NT2/D1 (cell line): ENCODE results near the gene FBXO15.

ENCODE experiments used
- DNase-seq: peaks from one replicate; pipeline ENCODE4 v3.0.0-alpha.2; 2011; ENCODE audit warnings: low read depth, low spot score
- H3K27me3 ChIP-seq: 2 replicates; pipeline ENCODE4 v1.6.0; 2011; ENCODE audit warnings: mild to moderate bottlenecking; ENCODE audit not compliant: insufficient read length, insufficient read depth
- H3K36me3 ChIP-seq: 2 replicates; pipeline ENCODE4 v1.6.1; 2011; ENCODE audit warnings: mild to moderate bottlenecking, low read length, mixed read lengths; ENCODE audit not compliant: insufficient read depth, insufficient read length
- H3K4me1 ChIP-seq: 2 replicates; pipeline ENCODE4 v1.5.1; 2011; ENCODE audit not compliant: insufficient read depth, insufficient read length
- H3K4me3 ChIP-seq: 2 replicates; pipeline ENCODE4 v1.5.1; 2011; ENCODE audit warnings: low read depth; ENCODE audit not compliant: insufficient read length
- H3K9ac ChIP-seq: 2 replicates; pipeline ENCODE4 v1.6.0; 2011; ENCODE audit warnings: low read depth; ENCODE audit not compliant: insufficient read length
- H3K9me3 ChIP-seq: 2 replicates; pipeline ENCODE4 v1.5.1; 2011; ENCODE audit warnings: mild to moderate bottlenecking, low read length; ENCODE audit not compliant: insufficient read depth
- SUZ12 ChIP-seq: IDR thresholded peaks from 2 replicates; pipeline ENCODE4 v1.6.1; 2011; ENCODE audit not compliant: insufficient read length, insufficient read depth; ENCODE audit errors: extremely low read depth
- YY1 ChIP-seq: IDR thresholded peaks from 2 replicates; pipeline ENCODE4 v1.6.1; 2011; ENCODE audit not compliant: insufficient read length, insufficient read depth
- ZNF274 ChIP-seq: IDR thresholded peaks from 2 replicates; pipeline ENCODE4 v1.6.1; 2011; ENCODE audit warnings: mild to moderate bottlenecking, low read depth, low read length

FBXO15 gene

GRCh38 chr18:74142252-74142651 lies 5.4 kb downstream of the FBXO15 start:
- no peak overlapping the region for H3K4me3 ChIP-seq
- H3K4me1 ChIP-seq, result no peaks in the 10 kb centered on the region
- TF ChIP-seq YY1 (no peak), ZNF274 (no peak), SUZ12 (no peak)
- H3K36me3 ChIP-seq, result no peaks in the 10 kb centered on the region
- no peak for DNase-seq
- no peaks in the 10 kb centered on the region for H3K27me3 ChIP-seq
- no peaks in the 10 kb centered on the region for H3K9me3 ChIP-seq
- H3K9ac ChIP-seq, result no peak overlapping the region

- Histone ChIP-seq H3K9me3 (no peaks in the 10 kb centered on the region), H3K27me3 (no peaks in the 10 kb centered on the region), H3K9ac (no peak overlapping the region), H3K4me1 (no peaks in the 10 kb centered on the region), H3K36me3 (no peaks in the 10 kb centered on the region), H3K4me3 (no peak overlapping the region)
- DNase-seq, result no peak
- TF ChIP-seq ZNF274, result no peak
- TF ChIP-seq YY1, result no peak
- TF ChIP-seq SUZ12, result no peak
Measured at GRCh38 chr18:74141667-74142066, 6.0 kb downstream of the FBXO15 start.

GRCh38 chr18:74140582-74140981 lies 7.1 kb downstream of the FBXO15 start:
- H3K9ac ChIP-seq, result no peak overlapping the region
- H3K4me3 ChIP-seq, result no peak overlapping the region
- no peaks in the 10 kb centered on the region for H3K36me3 ChIP-seq
- no peak for DNase-seq
- TF ChIP-seq ZNF274 (no peak), SUZ12 (no peak), YY1 (no peak)
- no peaks in the 10 kb centered on the region for H3K4me1 ChIP-seq
- H3K27me3 ChIP-seq, result no peaks in the 10 kb centered on the region
- H3K9me3 ChIP-seq, result no peaks in the 10 kb centered on the region

DNA sequence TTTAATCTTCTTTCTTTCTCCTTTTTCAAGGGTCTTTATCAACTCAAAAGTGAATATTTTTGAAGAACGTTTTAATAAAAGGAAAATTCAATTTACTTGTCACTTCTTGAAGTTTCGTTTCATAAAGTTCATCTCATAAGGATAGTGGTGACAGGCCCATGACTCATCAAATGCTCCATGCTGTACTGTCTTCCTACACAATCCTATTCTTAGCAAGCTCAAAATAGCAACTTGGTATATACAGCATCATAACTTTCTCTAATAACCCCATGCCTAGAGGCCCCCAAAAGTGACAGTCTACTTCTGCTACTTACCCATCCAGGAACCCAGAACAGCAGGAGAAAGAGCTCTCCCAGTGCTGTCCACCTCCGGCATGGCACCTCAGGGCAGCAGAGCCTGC lies 7.7 kb downstream of the FBXO15 start:
- no peak overlapping the region for H3K9ac ChIP-seq
- no peaks in the 10 kb centered on the region for H3K4me1 ChIP-seq
- DNase-seq, result no peak

GRCh38 chr18:74139411-74139810 lies 8.2 kb downstream of the FBXO15 start:
- Histone ChIP-seq H3K4me3 (no peak overlapping the region), H3K9ac (no peak overlapping the region), H3K4me1 (no peaks in the 10 kb centered on the region), H3K9me3 (no peaks in the 10 kb centered on the region), H3K27me3 (no peaks in the 10 kb centered on the region), H3K36me3 (no peaks in the 10 kb centered on the region)
- DNase-seq, result no peak
- TF ChIP-seq SUZ12 (no peak), YY1 (no peak), ZNF274 (no peak)

More for the DNA sequence above, 7.7 kb downstream of the FBXO15 start:
- Histone ChIP-seq H3K4me3 (no peak overlapping the region), H3K9me3 (no peaks in the 10 kb centered on the region), H3K36me3 (no peaks in the 10 kb centered on the region), H3K27me3 (no peaks in the 10 kb centered on the region)
- TF ChIP-seq YY1, result no peak
- TF ChIP-seq SUZ12, result no peak
- no peak for TF ChIP-seq ZNF274

DNA sequence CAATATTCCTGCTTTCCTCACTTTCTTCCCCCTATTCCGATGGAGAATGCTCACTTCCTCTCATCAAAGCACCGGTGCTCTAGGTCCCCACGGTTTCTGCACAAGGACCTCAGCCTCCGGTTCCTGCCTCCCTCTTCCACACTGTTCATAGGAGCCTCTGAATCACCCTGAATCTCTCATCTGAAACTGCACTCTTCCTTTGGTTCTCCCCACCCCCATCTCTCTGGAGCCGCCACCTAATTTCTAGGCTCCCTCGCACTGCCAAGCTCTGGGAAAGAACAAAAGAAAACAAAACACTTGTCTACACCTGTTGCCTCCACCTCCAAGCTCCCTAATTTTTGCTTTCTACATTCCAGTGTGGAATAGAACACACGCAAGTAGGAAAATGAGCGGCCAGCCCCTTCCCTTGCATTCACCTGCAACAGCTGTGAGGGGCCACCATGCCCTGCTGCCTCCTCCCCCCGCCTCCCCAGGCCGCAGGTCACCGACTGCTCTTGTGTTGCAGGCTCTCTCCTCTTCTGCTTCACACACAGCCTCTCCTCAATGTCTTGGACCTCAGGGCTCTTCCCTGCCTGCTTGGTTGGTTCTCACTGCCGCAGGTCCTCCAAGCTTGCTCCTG lies 9.6 kb downstream of the FBXO15 start:
- TF ChIP-seq ZNF274, result no peak
- no peak for TF ChIP-seq SUZ12
- TF ChIP-seq YY1, result no peak
- no peaks in the 10 kb centered on the region; the same call in 1 of the 2 replicates for H3K9me3 ChIP-seq
- DNase-seq, result no peak
- no peak overlapping the region for H3K9ac ChIP-seq
- no peak overlapping the region for H3K4me3 ChIP-seq
- no peaks in the 10 kb centered on the region for H3K4me1 ChIP-seq
- H3K36me3 ChIP-seq, result no peaks in the 10 kb centered on the region
- H3K27me3 ChIP-seq, result no peaks in the 10 kb centered on the region

DNA sequence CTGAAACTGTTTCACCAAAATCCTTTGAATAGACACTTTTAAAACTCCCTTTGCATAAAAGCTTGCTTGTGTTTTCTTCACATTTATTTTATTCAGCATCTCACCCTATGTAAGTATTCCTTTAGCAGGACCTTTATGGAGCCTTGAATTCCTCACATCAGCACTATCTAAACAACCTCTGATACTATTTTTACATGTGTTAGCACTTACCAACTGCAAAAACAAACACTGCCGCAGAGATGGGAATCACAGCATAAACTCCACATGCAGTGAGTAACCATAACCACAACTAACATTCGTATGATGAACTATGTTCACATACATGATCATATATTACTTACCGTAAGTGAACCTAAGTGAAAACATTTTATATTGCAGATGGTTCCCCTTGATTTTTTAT lies 15.4 kb downstream of the FBXO15 start:
- H3K9me3 ChIP-seq, result no peaks in the 10 kb centered on the region; the same call in 1 of the 2 replicates
- TF ChIP-seq SUZ12 (no peak), YY1 (no peak), ZNF274 (no peak)
- no peak for DNase-seq
- no peaks in the 10 kb centered on the region for H3K27me3 ChIP-seq
- no peak overlapping the region for H3K9ac ChIP-seq
- H3K4me3 ChIP-seq, result no peak overlapping the region
- H3K36me3 ChIP-seq, result no peaks in the 10 kb centered on the region
- no peaks in the 10 kb centered on the region for H3K4me1 ChIP-seq
